Measurements from ENCODE around the gene EPS15. TPM values are rescaled to one million over a fixed set of nuclear protein-coding genes. Genes with fewer than 3 reads are reported as not detected.

Gene EPS15
- total and polyA plus RNA-seq, 7 donors = 9.8 to 71.9 (median 46.1) TPM

DNA sequence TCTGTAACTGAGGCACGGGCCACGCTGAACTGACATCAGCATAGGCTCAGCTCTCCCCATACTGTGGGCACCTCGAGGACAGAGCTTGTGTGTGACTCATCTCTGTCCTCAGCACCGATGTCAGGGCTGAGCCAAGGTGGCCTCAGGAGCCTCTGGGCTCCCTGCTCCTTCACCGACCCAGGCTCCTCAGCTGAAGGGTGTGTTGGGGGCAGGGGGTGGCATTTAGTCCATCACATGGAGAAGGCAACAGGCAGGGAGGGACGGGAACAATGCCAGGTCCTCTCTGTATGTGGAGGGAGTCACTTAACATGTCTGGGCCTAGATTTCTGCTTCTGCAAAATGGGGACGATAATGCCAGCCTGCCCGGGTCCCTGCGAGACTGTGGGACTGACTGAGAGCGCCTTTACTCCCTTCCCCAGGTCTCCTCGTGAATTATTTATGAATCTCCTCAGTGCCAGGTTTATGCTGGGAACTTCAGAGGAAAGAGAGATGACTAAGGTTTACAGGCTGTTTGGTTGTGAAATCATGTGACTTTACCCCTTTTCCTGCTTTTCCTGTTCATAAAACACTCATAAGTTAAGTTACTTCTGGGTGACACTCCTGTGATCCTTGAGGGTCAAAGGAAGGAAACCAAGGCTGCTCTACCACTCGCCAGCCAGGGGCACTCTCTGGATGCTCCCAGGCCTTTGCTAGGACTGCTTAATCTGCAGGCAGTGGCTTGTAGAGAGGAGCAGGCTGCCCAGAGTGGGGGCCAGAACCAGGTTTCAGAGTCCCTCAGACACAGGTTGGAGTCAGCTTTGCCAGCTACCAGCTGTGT lies 204.9 kb downstream of the EPS15 start:
- no peaks in the 10 kb centered on the region for H3K9me3 ChIP-seq
- H3K4me3 ChIP-seq = no peak overlapping the region
- TF ChIP-seq, protein P1, sequence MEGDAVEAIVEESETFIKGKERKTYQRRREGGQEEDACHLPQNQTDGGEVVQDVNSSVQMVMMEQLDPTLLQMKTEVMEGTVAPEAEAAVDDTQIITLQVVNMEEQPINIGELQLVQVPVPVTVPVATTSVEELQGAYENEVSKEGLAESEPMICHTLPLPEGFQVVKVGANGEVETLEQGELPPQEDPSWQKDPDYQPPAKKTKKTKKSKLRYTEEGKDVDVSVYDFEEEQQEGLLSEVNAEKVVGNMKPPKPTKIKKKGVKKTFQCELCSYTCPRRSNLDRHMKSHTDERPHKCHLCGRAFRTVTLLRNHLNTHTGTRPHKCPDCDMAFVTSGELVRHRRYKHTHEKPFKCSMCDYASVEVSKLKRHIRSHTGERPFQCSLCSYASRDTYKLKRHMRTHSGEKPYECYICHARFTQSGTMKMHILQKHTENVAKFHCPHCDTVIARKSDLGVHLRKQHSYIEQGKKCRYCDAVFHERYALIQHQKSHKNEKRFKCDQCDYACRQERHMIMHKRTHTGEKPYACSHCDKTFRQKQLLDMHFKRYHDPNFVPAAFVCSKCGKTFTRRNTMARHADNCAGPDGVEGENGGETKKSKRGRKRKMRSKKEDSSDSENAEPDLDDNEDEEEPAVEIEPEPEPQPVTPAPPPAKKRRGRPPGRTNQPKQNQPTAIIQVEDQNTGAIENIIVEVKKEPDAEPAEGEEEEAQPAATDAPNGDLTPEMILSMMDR (IDR thresholded peaks at IDR 0.05) = no peak
- no peaks in the 10 kb centered on the region for H3K4me1 ChIP-seq
- DNase-seq = no peak
- 74 to 78% (median 77%) methylated on average over 12 of the region's 12 CpGs for WGBS, 3 donors
- intact Hi-C loops (cut with DNase I) = no loop called here
- no peak overlapping the region for H3K27ac ChIP-seq
- H3K27me3 ChIP-seq (ENCODE audit: insufficient read depth in 3 of 3, low read length in 2 of 3) = peaks cover 0 to 2% (median 0%) of the 10 kb centered on the region in 3 donors
- ATAC-seq = peak; percentile 33 to 66 (median 46)
- no peaks in the 10 kb centered on the region for H3K36me3 ChIP-seq (ENCODE audit: insufficient read depth in 1 of 2, low read depth in 1 of 2)

DNA sequence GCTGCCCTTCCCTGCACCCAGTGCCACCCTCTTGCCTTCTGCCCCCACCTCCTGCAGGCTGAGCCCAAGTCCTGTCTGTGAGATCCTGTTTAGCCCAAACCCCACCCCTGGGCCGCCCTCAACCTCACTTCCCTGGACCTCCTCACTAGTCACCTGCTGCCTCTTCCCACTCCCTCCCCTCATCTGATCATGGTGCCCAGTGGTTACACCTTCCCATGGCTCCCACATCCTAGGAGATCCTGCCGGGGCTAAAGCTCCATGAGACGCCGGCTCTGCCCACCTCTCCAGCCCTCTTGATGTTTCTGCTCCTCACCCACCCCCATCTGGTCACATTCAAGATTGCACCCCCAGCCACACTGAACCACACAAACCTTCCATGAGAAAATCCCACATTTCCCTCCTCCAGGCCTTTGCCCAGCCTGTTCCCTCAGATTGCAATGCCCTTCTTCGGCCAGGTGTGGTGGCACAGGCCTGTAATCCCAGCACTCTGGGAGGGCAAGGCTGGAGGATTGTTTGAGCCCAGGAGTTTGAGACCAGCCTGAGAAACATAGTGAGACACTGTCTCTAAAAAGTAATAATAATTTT lies 205.7 kb downstream of the EPS15 start:
- H3K36me3 ChIP-seq (ENCODE audit: insufficient read depth in 1 of 2, low read depth in 1 of 2) = no peaks in the 10 kb centered on the region
- WGBS, 3 donors = 87 to 94% (median 88%) methylated on average over 5 of the region's 5 CpGs
- DNase-seq = no peak
- peak in 1 of 4 donors; percentile 7 for ATAC-seq
- H3K27ac ChIP-seq = no peak overlapping the region
- peaks cover 0 to 2% (median 0%) of the 10 kb centered on the region in 3 donors for H3K27me3 ChIP-seq (ENCODE audit: insufficient read depth in 3 of 3, low read length in 2 of 3)
- H3K4me1 ChIP-seq = no peaks in the 10 kb centered on the region
- TF ChIP-seq, protein P1 (IDR thresholded peaks at IDR 0.05) = no peak
- intact Hi-C loops (cut with DNase I) = no loop called here
- no peak overlapping the region for H3K4me3 ChIP-seq
- no peaks in the 10 kb centered on the region for H3K9me3 ChIP-seq

DNA sequence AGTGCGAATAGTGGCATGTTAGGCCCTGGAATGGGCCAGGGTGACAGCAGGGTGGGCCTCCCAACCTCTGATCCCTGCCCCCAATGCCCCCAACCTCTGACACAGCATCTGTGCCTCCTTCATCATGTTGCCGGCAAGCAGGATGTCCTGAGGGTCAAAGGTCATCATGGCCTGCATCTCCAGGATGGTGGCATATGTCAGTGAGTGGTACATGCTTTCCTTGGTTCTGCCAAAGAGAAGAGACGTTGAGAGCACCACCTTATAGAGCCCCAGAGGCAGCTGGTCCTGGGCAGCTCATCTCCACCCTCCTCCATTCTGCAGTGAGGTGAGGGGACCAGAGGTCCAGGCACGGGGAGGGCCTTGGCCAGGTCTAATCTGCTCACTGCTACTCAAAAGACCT lies 206.3 kb downstream of the EPS15 start:
- no peaks in the 10 kb centered on the region for H3K36me3 ChIP-seq (ENCODE audit: insufficient read depth in 1 of 2, low read depth in 1 of 2)
- H3K4me3 ChIP-seq = no peak overlapping the region
- no peaks in the 10 kb centered on the region for H3K4me1 ChIP-seq
- no peak overlapping the region for H3K27ac ChIP-seq
- intact Hi-C loops (cut with DNase I) = no loop called here
- no peaks in the 10 kb centered on the region for H3K9me3 ChIP-seq
- no peak for ATAC-seq
- DNase-seq = no peak
- WGBS, 3 donors = 70 to 79% (median 71%) methylated on average over 4 of the region's 4 CpGs
- TF ChIP-seq, protein P1 (IDR thresholded peaks at IDR 0.05) = no peak
- H3K27me3 ChIP-seq (ENCODE audit: insufficient read depth in 3 of 3, low read length in 2 of 3) = peaks cover 0 to 2% (median 0%) of the 10 kb centered on the region in 3 donors

DNA sequence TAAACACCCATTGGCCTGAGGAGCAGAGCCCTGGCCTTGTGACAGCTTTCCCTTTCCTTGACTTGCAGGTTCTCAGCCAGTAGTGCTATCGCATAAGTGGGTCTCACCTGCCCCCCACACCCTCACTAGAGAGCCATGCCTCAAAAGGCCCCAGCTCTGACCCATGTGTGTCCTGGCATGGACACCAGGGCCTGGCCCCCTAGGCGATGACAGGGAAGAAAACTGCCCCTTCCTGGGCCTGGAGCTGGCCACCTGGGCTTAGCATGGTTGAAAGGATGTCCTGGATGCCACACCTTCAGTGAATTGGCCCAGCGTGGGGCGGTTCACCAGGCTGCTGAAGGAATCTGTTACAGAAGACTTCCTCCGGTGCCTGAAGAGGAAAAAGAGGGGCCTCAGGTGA lies 207.2 kb downstream of the EPS15 start:
- H3K36me3 ChIP-seq (ENCODE audit: insufficient read depth in 1 of 2, low read depth in 1 of 2) = no peaks in the 10 kb centered on the region
- no peaks in the 10 kb centered on the region for H3K4me1 ChIP-seq
- WGBS, 3 donors = 91 to 97% (median 93%) methylated on average over 5 of the region's 5 CpGs
- no peak overlapping the region for H3K27ac ChIP-seq
- TF ChIP-seq, protein P1 (IDR thresholded peaks at IDR 0.05) = no peak
- no peak overlapping the region for H3K4me3 ChIP-seq
- H3K9me3 ChIP-seq = no peaks in the 10 kb centered on the region
- peaks cover 0 to 2% (median 0%) of the 10 kb centered on the region in 3 donors for H3K27me3 ChIP-seq (ENCODE audit: insufficient read depth in 3 of 3, low read length in 2 of 3)
- intact Hi-C loops (cut with DNase I) = no loop called here
- DNase-seq (no peak), ATAC-seq (no peak)

Measured in psoas muscle (tissue), 8 donors.